Measurements from ENCODE around the gene MAOA.
"Not testable (repeated sequence)": the region's sequence is repeated elsewhere in the genome, so short reads cannot be mapped to it uniquely, and the experiment has no call there.

MAOA gene

DNA sequence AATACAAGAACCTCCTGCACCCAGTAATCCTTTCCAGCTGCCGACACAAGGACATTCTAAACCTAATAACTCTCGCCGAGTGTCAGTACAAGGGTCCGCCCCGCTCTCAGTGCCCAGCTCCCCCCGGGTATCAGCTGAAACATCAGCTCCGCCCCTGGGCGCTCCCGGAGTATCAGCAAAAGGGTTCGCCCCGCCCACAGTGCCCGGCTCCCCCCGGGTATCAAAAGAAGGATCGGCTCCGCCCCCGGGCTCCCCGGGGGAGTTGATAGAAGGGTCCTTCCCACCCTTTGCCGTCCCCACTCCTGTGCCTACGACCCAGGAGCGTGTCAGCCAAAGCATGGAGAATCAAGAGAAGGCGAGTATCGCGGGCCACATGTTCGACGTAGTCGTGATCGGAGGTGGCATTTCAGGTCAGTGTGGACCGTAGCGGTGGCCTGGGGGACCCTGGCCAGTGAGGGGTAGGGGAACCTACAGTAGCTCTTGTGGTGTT lies at the start of gene MAOA:
Gene MAOA, plus strand, starts transcription at position 295 of the 490 bp plus-strand sequence. Its CDS starts 43 bp downstream, at position 338.
- no CpG with 5 or more reads among the region's 29 CpGs for WGBS (ENCODE audit: insufficient coverage, insufficient read length)
- no peak within 1 kb of the TSS for H3K27ac ChIP-seq (ENCODE audit: low read length)

GRCh38 chrX:43612400-43612799 lies 43.7 kb upstream of the MAOA start:
- no peaks in the 10 kb centered on the region for H3K9me3 ChIP-seq (ENCODE audit: control insufficient read depth, insufficient read depth, low read length)
- no peak overlapping the region for H3K4me3 ChIP-seq (ENCODE audit: low read length)
- H3K4me1 ChIP-seq (ENCODE audit: control insufficient read depth, insufficient read depth, low read length), result no peaks in the 10 kb centered on the region
- H3K36me3 ChIP-seq (ENCODE audit: control insufficient read depth, insufficient read depth, low read length), result no peaks in the 10 kb centered on the region
- H3K27ac ChIP-seq (ENCODE audit: low read length), result no peak overlapping the region
- DNase-seq (ENCODE audit: low read depth, low spot score), result no peak
- H3K27me3 ChIP-seq (ENCODE audit: control insufficient read depth, insufficient read depth, low read length), result no peaks in the 10 kb centered on the region

More for the DNA sequence above, at the start of gene MAOA:
- Histone ChIP-seq H3K4me1 (ENCODE audit: control insufficient read depth, insufficient read depth, low read length) (no peaks in the 10 kb centered on the region), H3K36me3 (ENCODE audit: control insufficient read depth, insufficient read depth, low read length) (no peaks in the 10 kb centered on the region), H3K27me3 (ENCODE audit: control insufficient read depth, insufficient read depth, low read length) (no peaks in the 10 kb centered on the region), H3K4me3 (ENCODE audit: low read length) (peak within 1 kb of the TSS; percentile 44; the same call in 1 of the 2 replicates), H3K9me3 (ENCODE audit: control insufficient read depth, insufficient read depth, low read length) (no peaks in the 10 kb centered on the region)
- no peak for DNase-seq (ENCODE audit: low read depth, low spot score)

- WGBS (ENCODE audit: insufficient coverage, insufficient read length), result no CpG with 5 or more reads among the region's 5 CpGs
- H3K27ac ChIP-seq (ENCODE audit: low read length), result no peak overlapping the region
- no peak for DNase-seq (ENCODE audit: low read depth, low spot score)
- no peaks in the 10 kb centered on the region for H3K36me3 ChIP-seq (ENCODE audit: control insufficient read depth, insufficient read depth, low read length)
- no peaks in the 10 kb centered on the region for H3K4me1 ChIP-seq (ENCODE audit: control insufficient read depth, insufficient read depth, low read length)
- no peak overlapping the region for H3K4me3 ChIP-seq (ENCODE audit: low read length)
- no peaks in the 10 kb centered on the region for H3K27me3 ChIP-seq (ENCODE audit: control insufficient read depth, insufficient read depth, low read length)
- no peaks in the 10 kb centered on the region for H3K9me3 ChIP-seq (ENCODE audit: control insufficient read depth, insufficient read depth, low read length)
These were observed 40.4 kb upstream of the MAOA start for GRCh38 chrX:43615660-43616059.

DNA sequence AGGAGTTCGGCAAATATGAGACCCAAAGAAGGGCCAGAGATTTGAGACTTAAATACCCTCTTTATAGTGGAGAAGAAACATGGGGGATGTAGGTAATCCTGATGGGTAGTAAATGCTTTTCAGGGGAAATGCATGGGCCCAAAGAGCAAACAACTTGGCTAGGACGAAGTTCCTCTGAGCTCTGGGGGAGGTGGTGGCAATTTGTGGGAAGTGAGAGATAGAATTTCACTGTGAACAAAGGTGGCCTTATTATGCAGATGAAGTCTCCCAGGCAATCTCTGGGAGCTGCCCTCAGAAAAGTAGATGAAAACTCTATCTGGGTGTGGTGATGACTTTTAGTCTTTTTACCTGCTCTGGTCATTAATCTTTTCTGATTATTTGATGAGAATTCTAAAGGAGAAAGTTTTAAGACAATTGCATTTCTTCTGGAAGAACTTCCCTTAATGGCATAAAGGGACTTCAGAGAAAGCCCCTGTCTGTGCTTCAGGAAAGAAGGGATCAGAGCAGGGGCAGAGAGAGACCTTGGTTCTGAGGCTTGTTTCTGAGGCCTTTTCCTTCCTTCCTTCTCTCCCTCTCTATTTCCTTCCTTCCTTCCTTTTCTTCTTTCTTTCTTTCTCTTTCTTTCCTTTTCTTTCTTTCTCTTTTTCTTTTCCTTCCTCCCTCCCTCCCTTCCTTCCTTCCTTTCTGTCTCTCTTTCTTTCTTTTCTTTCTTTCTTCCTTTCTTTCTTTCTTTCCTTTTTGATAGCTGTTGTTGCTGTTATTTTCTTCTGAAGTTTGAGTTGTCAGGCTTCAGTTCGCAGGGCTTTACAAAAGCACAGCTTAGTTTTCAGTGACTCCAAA lies 37.5 kb upstream of the MAOA start:
- H3K4me1 ChIP-seq (ENCODE audit: control insufficient read depth, insufficient read depth, low read length), result no peaks in the 10 kb centered on the region
- DNase-seq (ENCODE audit: low read depth, low spot score), result peak; percentile 41
- H3K4me3 ChIP-seq (ENCODE audit: low read length), result no peak overlapping the region
- H3K36me3 ChIP-seq (ENCODE audit: control insufficient read depth, insufficient read depth, low read length), result no peaks in the 10 kb centered on the region
- H3K9me3 ChIP-seq (ENCODE audit: control insufficient read depth, insufficient read depth, low read length), result no peaks in the 10 kb centered on the region
- H3K27ac ChIP-seq (ENCODE audit: low read length), result no peak overlapping the region
- H3K27me3 ChIP-seq (ENCODE audit: control insufficient read depth, insufficient read depth, low read length), result no peaks in the 10 kb centered on the region
- no CpG with 5 or more reads among the region's 3 CpGs for WGBS (ENCODE audit: insufficient coverage, insufficient read length)

DNA sequence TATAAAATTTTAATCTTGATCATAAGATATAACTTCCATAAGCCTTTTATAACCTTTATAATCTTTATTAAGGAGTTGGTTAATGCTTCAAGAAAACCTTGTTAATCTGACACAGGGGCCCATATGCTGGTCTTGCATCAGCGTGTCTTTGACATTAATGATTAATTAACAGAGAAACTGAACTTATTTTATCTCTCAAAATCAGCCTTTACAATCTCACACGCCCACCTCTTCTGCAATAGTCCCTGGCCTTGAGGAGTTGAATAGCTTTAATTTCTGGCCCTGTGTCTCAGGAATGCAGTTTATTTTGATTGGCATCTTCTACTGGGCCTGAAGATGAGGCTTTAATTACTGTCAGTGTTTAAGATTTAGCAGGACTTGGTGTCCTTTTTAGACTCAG lies 36.2 kb upstream of the MAOA start:
- H3K4me3 ChIP-seq (ENCODE audit: low read length); H3K4me1 ChIP-seq (ENCODE audit: control insufficient read depth, insufficient read depth, low read length); DNase-seq (ENCODE audit: low read depth, low spot score); H3K9me3 ChIP-seq (ENCODE audit: control insufficient read depth, insufficient read depth, low read length); H3K36me3 ChIP-seq (ENCODE audit: control insufficient read depth, insufficient read depth, low read length); H3K27me3 ChIP-seq (ENCODE audit: control insufficient read depth, insufficient read depth, low read length); H3K27ac ChIP-seq (ENCODE audit: low read length): not testable (repeated sequence)
- no CpG with 5 or more reads among the region's 2 CpGs for WGBS (ENCODE audit: insufficient coverage, insufficient read length)

- no peaks in the 10 kb centered on the region for H3K36me3 ChIP-seq (ENCODE audit: control insufficient read depth, insufficient read depth, low read length)
- no peaks in the 10 kb centered on the region for H3K4me1 ChIP-seq (ENCODE audit: control insufficient read depth, insufficient read depth, low read length)
- no peaks in the 10 kb centered on the region for H3K27me3 ChIP-seq (ENCODE audit: control insufficient read depth, insufficient read depth, low read length)
- DNase-seq (ENCODE audit: low read depth, low spot score), result no peak
- no peak overlapping the region for H3K27ac ChIP-seq (ENCODE audit: low read length)
- no peak overlapping the region for H3K4me3 ChIP-seq (ENCODE audit: low read length)
- H3K9me3 ChIP-seq (ENCODE audit: control insufficient read depth, insufficient read depth, low read length), result no peaks in the 10 kb centered on the region
These were observed 29.0 kb upstream of the MAOA start for GRCh38 chrX:43627147-43627546.

- no CpG with 5 or more reads among the region's 1 CpG for WGBS (ENCODE audit: insufficient coverage, insufficient read length)
- no peak overlapping the region for H3K27ac ChIP-seq (ENCODE audit: low read length)
- DNase-seq (ENCODE audit: low read depth, low spot score), result no peak
- H3K4me3 ChIP-seq (ENCODE audit: low read length), result no peak overlapping the region
- H3K4me1 ChIP-seq (ENCODE audit: control insufficient read depth, insufficient read depth, low read length), result no peaks in the 10 kb centered on the region
- no peaks in the 10 kb centered on the region for H3K36me3 ChIP-seq (ENCODE audit: control insufficient read depth, insufficient read depth, low read length)
- H3K27me3 ChIP-seq (ENCODE audit: control insufficient read depth, insufficient read depth, low read length), result no peaks in the 10 kb centered on the region
- no peaks in the 10 kb centered on the region for H3K9me3 ChIP-seq (ENCODE audit: control insufficient read depth, insufficient read depth, low read length)
These were observed 28.4 kb upstream of the MAOA start for GRCh38 chrX:43627669-43628068.

DNA sequence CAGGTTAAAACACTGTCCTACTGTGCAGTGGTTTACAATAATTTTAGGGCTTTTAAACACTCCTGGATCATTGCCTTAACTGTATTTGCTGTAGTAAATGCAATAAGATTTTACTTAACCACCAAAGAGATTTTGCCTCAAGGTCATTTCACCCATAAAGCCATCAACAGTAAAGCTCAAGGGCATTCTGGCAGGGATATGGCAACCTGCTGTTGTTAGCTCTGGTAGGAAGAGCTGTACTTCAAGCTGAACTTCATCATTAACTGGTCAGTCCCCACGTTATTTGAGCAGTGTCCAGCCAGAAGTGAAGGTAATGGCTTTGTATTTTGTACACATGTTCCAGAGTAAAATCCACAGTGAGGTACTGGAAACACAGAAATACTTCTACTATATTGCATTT lies 26.9 kb upstream of the MAOA start:
- H3K27ac ChIP-seq (ENCODE audit: low read length), result no peak overlapping the region
- no CpG with 5 or more reads among the region's 1 CpG for WGBS (ENCODE audit: insufficient coverage, insufficient read length)
- no peak for DNase-seq (ENCODE audit: low read depth, low spot score)
- H3K9me3 ChIP-seq (ENCODE audit: control insufficient read depth, insufficient read depth, low read length), result no peaks in the 10 kb centered on the region
- no peaks in the 10 kb centered on the region for H3K36me3 ChIP-seq (ENCODE audit: control insufficient read depth, insufficient read depth, low read length)
- no peak overlapping the region for H3K4me3 ChIP-seq (ENCODE audit: low read length)
- H3K4me1 ChIP-seq (ENCODE audit: control insufficient read depth, insufficient read depth, low read length), result no peaks in the 10 kb centered on the region
- H3K27me3 ChIP-seq (ENCODE audit: control insufficient read depth, insufficient read depth, low read length), result no peaks in the 10 kb centered on the region

GRCh38 chrX:43631841-43632240 lies 24.3 kb upstream of the MAOA start:
- H3K4me1 ChIP-seq (ENCODE audit: control insufficient read depth, insufficient read depth, low read length), result no peaks in the 10 kb centered on the region
- WGBS (ENCODE audit: insufficient coverage, insufficient read length), result no CpG with 5 or more reads among the region's 1 CpG
- no peaks in the 10 kb centered on the region for H3K9me3 ChIP-seq (ENCODE audit: control insufficient read depth, insufficient read depth, low read length)
- DNase-seq (ENCODE audit: low read depth, low spot score), result no peak
- H3K4me3 ChIP-seq (ENCODE audit: low read length), result no peak overlapping the region
- H3K27me3 ChIP-seq (ENCODE audit: control insufficient read depth, insufficient read depth, low read length), result no peaks in the 10 kb centered on the region
- H3K36me3 ChIP-seq (ENCODE audit: control insufficient read depth, insufficient read depth, low read length), result no peaks in the 10 kb centered on the region
- no peak overlapping the region for H3K27ac ChIP-seq (ENCODE audit: low read length)

DNA sequence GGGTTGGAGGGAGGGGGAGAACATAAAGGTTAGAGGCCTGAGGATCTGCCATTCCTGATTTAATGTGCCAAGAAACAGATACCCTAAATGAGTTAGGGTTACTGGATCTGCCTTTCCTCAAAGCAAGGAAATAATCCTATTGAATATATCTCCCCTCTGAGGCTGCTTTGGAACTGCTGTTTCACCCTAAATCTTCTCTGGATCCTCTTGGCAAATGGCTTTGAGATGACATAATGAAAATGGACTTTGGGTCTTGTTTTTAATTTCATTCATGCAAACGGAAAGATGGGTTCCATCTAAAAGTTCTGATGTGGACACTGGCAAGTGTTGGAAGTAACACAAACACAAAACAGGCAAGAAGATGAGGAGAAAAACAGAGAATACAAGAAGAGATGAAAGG lies 23.0 kb upstream of the MAOA start:
- no peaks in the 10 kb centered on the region for H3K27me3 ChIP-seq (ENCODE audit: control insufficient read depth, insufficient read depth, low read length)
- no CpG with 5 or more reads among the region's 1 CpG for WGBS (ENCODE audit: insufficient coverage, insufficient read length)

DNA sequence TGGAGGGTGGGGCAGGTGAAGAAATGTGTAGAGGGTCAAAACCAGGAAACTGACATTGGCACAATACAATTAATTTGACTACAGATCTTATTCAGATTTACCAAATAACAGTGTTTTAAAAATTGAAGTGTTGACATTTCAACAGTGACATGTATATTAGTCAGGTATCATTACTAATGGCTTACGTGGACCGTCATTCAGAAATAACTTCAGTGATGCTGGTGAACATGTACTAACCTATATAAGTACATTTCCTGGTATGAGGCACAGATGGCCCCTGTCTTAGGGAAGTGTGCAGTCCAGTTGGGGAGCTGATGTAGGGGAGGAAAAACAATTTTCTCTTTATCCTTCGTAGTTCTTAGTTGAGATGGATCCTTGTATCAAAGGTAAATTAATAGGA lies 22.3 kb upstream of the MAOA start:
- no peak for DNase-seq (ENCODE audit: low read depth, low spot score)
- no CpG with 5 or more reads among the region's 3 CpGs for WGBS (ENCODE audit: insufficient coverage, insufficient read length)
- Histone ChIP-seq H3K27me3 (ENCODE audit: control insufficient read depth, insufficient read depth, low read length) (no peaks in the 10 kb centered on the region), H3K9me3 (ENCODE audit: control insufficient read depth, insufficient read depth, low read length) (no peaks in the 10 kb centered on the region), H3K27ac (ENCODE audit: low read length) (no peak overlapping the region), H3K4me3 (ENCODE audit: low read length) (no peak overlapping the region), H3K36me3 (ENCODE audit: control insufficient read depth, insufficient read depth, low read length) (no peaks in the 10 kb centered on the region), H3K4me1 (ENCODE audit: control insufficient read depth, insufficient read depth, low read length) (no peaks in the 10 kb centered on the region)

More for the DNA sequence above, 23.0 kb upstream of the MAOA start:
- DNase-seq (ENCODE audit: low read depth, low spot score), result no peak
- no peaks in the 10 kb centered on the region for H3K36me3 ChIP-seq (ENCODE audit: control insufficient read depth, insufficient read depth, low read length)
- H3K27ac ChIP-seq (ENCODE audit: low read length), result no peak overlapping the region
- no peak overlapping the region for H3K4me3 ChIP-seq (ENCODE audit: low read length)
- H3K4me1 ChIP-seq (ENCODE audit: control insufficient read depth, insufficient read depth, low read length), result no peaks in the 10 kb centered on the region
- no peaks in the 10 kb centered on the region for H3K9me3 ChIP-seq (ENCODE audit: control insufficient read depth, insufficient read depth, low read length)

All from iPS DF 6.9 (cell line).